G401.6 (cell line): Measurements from ENCODE around the gene KAZALD1.

ENCODE experiments used
- FAIRE-seq: peaks from 2 replicates; lab custom pipeline; 2012; peaks lifted over from hg19 to GRCh38; lab: Jason Lieb, UNC

The KAZALD1 gene, protein sequence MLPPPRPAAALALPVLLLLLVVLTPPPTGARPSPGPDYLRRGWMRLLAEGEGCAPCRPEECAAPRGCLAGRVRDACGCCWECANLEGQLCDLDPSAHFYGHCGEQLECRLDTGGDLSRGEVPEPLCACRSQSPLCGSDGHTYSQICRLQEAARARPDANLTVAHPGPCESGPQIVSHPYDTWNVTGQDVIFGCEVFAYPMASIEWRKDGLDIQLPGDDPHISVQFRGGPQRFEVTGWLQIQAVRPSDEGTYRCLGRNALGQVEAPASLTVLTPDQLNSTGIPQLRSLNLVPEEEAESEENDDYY

DNA sequence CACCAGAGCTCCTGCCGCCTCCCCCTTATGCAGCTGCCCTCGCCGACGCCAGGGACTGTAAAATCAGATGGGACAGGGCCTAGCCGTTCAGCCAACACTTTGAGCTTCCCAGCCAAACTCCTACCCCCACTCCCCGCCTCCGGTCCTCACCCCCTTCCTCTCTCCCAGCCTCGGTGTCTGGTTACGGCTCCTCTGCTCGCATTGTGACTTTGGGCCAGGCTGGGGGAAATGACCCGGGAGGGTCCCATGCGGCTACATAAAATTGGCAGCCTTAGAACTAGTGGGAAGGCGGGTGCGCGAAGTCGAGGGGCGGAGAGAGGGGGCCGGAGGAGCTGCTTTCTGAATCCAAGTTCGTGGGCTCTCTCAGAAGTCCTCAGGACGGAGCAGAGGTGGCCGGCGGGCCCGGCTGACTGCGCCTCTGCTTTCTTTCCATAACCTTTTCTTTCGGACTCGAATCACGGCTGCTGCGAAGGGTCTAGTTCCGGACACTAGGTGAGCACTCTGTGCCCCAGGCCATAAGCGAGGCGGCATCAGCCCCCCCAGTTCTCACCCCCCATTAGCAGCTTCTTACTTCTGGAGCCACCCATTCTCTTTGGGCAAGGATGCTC is at the start of gene KAZALD1:
TSS of gene KAZALD1 (plus strand) at position 366 of the 608 bp plus-strand sequence. CDS start 604 bp downstream, outside the sequence.
- no peak for FAIRE-seq

- FAIRE-seq, result peak; percentile 94
These were observed 49.0 kb upstream of the KAZALD1 start for GRCh38 chr10:101012525-101013364.

GRCh38 chr10:101013365-101013825 is 48.4 kb upstream of the KAZALD1 start:
- no peak for FAIRE-seq

GRCh38 chr10:101014230-101014884 is 47.4 kb upstream of the KAZALD1 start:
- peak; percentile 52 for FAIRE-seq

DNA sequence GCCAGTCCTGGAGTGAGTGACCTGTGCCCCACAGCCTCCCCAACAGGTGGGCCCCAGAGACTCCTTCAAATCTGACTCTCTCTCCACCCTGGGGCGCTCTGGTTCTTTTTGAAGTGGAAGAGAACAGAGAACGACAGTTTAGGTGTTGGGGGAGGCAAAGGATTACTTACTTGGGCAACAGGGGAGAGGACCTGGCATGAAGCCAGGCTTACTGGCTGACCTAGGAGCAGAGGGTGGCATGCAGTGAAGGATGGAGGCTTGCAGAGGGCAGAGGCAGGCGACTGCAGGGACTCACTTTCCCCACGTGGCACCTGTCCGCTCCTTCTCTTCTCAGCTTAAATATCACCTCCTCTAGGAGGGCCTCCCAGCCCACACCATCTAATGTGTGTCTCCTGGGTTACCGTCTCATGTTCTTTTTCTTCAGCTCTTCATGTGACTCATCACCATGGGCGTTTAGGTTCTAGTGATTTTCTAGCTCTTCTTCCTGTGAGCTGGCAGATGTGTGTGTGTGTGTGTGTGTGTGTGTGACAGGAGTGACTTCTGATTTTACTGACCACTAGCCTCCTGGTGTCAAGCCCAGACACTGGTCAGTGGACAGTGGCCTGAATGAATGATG is 46.7 kb upstream of the KAZALD1 start:
- no peak for FAIRE-seq

DNA sequence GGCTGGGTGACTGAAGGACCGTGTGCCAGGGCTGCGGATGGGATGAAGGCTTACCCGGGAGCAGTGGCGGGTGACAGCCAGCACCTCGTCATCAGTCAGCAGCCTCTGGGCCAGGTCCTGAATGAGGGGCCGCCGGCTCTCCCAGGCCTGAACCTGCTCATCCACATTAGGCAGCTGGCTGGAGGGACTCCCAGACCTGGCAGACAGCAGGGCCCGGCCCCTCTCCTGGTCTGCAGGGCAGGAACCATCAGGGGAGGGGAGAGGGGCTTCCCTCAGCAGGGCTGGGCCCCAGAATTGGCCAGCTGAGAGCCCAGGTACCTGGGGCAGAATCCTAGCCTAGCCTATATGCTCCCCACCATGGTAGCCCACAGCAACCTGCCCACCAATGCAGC is 46.2 kb upstream of the KAZALD1 start:
- FAIRE-seq, result no peak

- no peak for FAIRE-seq
These were observed 45.0 kb upstream of the KAZALD1 start for GRCh38 chr10:101016814-101017213.

GRCh38 chr10:101018118-101018599 is 43.6 kb upstream of the KAZALD1 start:
- FAIRE-seq, result no peak

- peak; percentile 21 for FAIRE-seq
These were observed 43.0 kb upstream of the KAZALD1 start for GRCh38 chr10:101018600-101019439.

DNA sequence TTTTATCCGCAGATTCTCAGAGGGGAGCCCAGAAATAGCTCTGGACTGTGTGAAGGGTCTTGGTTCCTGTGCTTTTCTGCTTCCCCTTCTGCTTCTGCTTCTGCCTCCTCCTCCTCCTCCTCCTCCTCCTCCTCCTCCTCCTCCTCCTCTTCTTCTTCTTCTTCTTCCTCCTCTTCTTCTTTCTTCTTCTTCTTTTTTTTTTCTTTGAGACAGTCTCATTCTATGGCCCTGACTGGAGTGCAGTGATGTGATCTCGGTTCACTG is 42.4 kb upstream of the KAZALD1 start:
- FAIRE-seq, result no peak

- no peak for FAIRE-seq
These were observed 41.2 kb upstream of the KAZALD1 start for GRCh38 chr10:101020427-101021075.

- FAIRE-seq, result no peak
These were observed 40.5 kb upstream of the KAZALD1 start for GRCh38 chr10:101021239-101021638.

GRCh38 chr10:101021692-101022251 is 40.0 kb upstream of the KAZALD1 start:
- no peak for FAIRE-seq

GRCh38 chr10:101022967-101023705 is 38.7 kb upstream of the KAZALD1 start:
- no peak for FAIRE-seq

DNA sequence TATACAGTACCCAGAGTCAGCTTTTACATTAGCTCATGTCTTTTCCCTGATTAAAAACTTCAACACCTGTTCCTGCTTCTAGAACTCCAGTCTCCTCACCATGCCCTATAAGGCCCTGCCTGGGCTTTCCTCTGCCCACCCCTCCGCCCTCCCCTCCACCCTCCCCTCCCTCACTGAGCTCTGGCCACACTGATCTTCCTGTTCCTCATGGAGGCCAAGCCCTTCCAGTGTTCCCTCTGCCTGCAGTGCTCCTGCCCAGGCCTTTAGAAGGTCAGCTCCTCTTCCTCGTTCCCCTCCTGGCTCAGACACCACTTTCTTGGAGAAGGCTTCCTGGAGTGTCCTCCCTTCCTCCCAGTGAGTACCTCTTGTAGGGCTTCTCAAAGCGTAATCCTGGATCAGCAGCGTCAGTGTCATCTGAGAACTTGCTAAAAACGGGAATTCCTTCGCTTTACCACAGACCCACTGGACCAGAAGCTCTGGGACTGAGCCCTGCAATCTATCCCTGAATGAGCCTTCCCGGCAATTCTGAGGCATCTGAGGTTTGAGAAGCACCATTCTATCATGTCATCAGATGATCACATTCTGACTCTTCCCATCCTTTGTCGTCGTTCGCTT is 34.6 kb upstream of the KAZALD1 start:
- FAIRE-seq, result no peak

- no peak for FAIRE-seq
These were observed 33.1 kb upstream of the KAZALD1 start for GRCh38 chr10:101028446-101029337.

GRCh38 chr10:101029520-101030295 is 32.1 kb upstream of the KAZALD1 start:
- no peak for FAIRE-seq
